HG03342 (cell line): ENCODE measurements around the gene RTL3.

Experiments used
- ATAC-seq: cut with Tn5 transposase; IDR thresholded peaks from one replicate; pipeline ENCODE4 v1.9.1; 2021; ENCODE audit warnings: mild to moderate bottlenecking, moderate library complexity; ENCODE audit not compliant: unreplicated experiment

Gene RTL3

DNA sequence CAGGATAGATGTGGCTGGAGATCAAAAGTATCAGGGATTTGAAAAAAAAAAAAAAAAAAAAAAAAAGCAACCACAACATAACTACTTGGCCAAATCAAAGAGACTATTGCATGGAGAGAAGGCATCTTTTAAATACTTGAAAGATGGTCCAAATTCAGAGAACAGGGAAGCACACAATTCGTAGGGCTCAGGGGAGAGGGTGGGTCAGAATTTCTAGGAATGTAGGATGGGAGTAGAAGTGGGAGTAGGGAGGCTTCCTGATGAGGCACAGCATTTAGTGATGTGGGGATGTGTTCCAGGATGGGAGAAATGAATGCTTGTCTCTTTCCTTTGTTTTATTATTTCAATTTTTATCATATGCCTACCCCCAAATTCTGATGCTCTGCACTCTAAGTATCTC is 36.3 kb downstream of the RTL3 start:
- no peak for ATAC-seq

DNA sequence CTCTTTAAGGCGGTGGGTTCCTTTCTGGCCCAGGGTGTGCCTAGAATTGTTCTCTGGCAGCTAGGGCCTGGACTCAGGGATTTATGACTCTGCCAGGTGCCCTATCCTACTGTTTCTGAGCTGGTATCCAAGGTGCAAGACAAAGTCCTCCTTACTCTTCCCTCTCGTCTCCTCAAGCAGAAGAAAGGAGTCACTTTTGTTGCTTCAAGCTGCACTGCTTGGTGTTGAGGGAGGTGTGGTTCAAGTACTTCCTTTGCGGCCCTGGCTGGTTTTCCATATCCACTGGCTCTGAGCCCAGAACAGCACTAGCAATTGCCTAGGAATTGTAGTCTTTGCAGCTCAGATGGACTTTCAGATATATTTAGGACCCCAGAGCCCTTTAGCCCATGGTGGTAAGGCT is 39.3 kb downstream of the RTL3 start:
- no peak for ATAC-seq

DNA sequence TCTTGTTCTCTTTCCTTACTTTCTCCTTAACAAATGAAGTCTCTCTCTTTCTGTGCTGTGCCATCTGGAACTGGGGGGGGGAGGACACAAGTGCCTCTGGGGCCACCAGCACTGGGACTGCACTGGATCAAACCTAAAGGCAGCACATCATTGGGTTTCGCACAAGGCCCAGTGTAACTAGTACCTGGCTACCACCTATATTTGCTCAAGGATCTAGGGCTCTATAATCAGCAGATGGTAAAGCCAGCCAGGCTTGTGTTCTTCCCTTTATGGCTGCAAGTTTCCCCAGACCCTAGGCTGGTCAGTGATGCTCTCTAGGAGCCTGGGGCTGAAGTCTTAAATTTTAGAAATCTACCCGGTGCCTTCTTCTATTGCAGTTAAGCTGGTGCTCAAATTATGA is 40.1 kb downstream of the RTL3 start:
- ATAC-seq = no peak

DNA sequence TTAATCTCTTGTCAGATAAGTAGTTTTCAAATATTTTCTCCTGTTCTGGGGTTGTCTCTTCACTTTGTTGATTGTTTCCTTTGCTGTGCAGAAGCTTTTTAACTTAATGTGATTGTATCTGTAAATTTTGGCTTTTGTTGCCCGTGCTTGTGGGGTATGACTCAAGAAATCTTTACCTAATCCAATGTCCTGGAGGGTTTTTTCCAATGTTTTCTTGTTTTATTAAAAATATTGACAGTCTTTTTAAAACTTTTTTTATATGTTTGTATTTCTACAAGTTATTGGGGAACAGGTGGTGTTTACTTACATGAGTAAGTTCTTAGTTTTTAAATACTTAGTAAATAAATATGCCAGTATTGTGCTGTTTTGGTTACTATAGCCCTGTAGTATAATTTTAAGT is 44.9 kb downstream of the RTL3 start:
- ATAC-seq = no peak
